HG03432 (cell line): ENCODE results near the gene POU2F2.

Source experiments
- ATAC-seq: cut with Tn5 transposase; IDR thresholded peaks from one replicate; pipeline ENCODE4 v1.9.1; 2021; ENCODE audit warnings: mild to moderate bottlenecking, moderate library complexity; ENCODE audit not compliant: unreplicated experiment

The POU2F2 gene

GRCh38 chr19:42155796-42156195, 23.6 kb upstream of the POU2F2 start:
- ATAC-seq: no peak

DNA sequence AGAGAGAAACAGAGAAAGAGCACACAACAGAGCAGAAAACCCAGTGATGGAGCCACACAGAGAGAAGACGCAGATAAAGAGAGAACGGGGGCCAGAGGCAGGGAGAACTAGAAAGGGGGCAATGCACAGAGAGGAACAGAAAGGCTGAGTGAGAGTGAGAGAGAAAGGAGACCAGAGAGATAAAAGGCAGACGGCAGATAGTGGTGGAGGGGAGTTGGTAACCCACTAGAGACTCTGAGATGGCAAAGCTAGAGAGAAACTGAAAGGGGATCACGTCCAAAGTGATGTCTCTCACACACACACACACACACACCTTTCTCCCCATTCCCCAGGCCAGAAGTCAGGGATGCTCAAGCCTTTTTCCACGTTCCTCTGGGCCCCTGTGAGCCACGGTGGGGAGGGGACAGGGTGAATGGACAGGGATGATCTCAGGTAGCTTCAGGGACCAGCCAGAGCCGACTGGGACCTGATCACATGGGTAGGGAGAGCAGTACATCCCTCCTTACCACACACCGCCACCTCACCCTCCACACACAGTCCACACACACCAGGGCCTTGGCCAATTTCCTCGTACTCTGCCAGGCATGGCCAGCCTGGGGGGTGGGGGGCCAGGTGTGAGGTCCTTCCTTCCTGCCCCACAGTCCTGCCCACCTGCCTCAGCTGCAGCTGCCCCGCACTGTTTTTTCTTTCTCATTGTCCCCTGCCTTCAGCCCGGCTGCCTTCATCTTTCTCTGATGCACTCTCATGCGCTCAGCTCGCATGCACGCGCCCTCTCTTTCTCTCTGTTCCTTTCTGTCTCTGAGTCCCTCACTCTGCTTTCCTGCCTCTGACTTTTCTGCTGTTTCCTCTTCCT, 22.5 kb upstream of the POU2F2 start:
- ATAC-seq: no peak

- ATAC-seq: no peak
These were observed 21.6 kb upstream of the POU2F2 start for GRCh38 chr19:42153672-42154433.

- no peak for ATAC-seq
These were observed 20.8 kb upstream of the POU2F2 start for GRCh38 chr19:42152910-42153671.

GRCh38 chr19:42151782-42152684, 19.8 kb upstream of the POU2F2 start:
- ATAC-seq: no peak

- ATAC-seq: no peak
These were observed 18.7 kb upstream of the POU2F2 start for GRCh38 chr19:42150911-42151361.

DNA sequence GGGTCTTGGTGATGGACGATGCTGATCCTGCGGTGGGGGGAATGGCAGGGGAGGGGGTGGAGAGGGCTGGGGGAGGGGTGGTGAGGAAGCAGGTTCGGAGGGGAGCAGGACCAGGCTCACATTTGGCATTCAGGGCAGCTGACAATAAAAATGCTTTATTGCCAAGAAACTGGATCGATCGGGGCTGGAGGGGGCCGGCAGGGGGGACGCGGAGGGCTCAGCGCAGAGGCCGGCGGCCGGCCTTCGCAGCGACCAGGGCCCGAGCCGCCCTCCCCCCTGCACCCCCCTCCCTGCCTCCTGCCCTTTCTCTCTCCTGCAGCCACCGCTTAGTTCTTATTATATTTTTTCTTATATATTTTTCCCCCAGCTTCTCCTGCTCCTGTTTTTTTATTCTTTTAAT, 18.1 kb upstream of the POU2F2 start:
- ATAC-seq: no peak

- no peak for ATAC-seq
These were observed 17.4 kb upstream of the POU2F2 start for GRCh38 chr19:42149447-42150202.

DNA sequence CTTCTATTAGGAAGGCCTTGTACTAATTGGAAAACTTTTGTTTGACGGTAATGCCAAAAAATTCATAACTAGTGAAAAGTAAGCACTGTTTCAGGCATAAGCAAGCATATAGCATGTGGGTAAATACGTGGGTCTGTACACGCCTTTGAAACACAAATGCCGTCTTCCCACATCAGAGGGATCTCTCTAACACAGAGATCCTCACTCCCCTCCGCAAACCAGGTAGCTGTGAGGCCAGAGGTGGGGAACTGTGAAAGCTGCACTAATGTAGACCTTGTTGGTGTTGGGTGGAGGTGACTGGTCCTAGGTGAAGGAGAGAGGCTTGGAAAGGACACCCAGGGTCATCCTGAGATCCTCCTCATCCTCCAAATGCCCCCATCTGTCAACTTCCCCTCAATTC, 16.0 kb upstream of the POU2F2 start:
- no peak for ATAC-seq

GRCh38 chr19:42143341-42144234, 11.3 kb upstream of the POU2F2 start:
- ATAC-seq: no peak

- no peak for ATAC-seq
These were observed 8.0 kb upstream of the POU2F2 start for GRCh38 chr19:42140125-42140754.

GRCh38 chr19:42134535-42135070, 2.4 kb upstream of the POU2F2 start:
- ATAC-seq: no peak

DNA sequence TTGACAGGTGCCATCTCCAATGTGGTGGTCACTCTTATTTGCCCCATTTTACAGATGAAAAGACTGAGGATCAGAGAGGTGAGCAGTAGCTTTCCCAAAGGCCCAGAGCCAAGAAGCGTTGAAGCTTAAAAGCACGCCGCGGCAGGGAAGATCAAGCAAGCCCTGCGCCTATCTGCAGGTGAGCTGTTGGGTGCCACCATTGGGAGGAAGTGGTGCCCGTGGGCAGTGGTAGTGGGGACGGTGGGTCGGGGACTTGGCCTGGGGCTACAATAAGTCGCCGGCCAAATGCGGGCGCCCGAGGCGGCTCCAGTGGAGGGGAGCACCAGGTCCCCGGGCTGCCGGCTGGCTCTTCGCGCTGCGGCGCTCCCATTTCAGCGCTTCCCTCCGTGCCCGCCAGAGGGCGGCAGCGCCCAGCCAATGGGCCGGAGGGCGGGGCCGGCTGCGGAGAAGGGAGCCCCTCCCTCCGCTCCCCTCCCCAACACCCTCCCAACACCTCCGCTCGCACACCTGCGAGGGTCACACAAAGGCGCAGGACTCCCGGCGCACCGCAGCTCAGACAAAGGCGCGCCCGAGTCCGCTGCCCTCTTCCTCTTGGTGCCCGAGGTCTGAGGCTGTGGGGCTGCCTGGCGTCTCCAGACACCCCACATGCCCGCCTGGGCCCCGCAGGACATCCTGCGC, 744 bp upstream of the POU2F2 start:
- peak; percentile 35 for ATAC-seq

GRCh38 chr19:42131149-42132029, 857 bp downstream of the POU2F2 start:
- ATAC-seq: no peak

DNA sequence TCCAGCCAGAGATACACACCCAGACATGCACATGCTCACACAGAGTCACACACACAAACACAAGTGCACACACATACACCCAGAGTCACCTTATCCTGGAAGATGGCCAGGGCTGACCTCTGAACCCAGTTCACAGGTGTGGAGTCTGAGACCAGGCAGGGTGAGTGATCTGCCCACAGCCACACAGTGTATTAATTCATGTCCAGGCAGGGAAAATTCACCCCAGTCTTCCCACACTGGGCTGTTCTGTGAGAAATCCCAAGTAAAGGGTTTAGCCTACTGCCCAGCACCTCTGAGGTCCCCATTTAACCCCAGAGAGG, 2.0 kb downstream of the POU2F2 start:
- ATAC-seq: no peak
